K562 (cell line): ENCODE results near the gene PSD4.

Experiments
- EGR1 ChIP-seq: fragments of 450-650 bp; conservative IDR thresholded peaks from 2 replicates; pipeline ENCODE4 v1.6.1; 2017; ENCODE audit warnings: mild to moderate bottlenecking
- TF ChIP-seq, protein P1 (sequence below): IDR thresholded peaks from 2 replicates; pipeline ENCODE4 v1.6.1; 2016; ENCODE audit warnings: missing genetic modification characterization, missing compliant biosample characterization

- TF ChIP-seq, protein P1, sequence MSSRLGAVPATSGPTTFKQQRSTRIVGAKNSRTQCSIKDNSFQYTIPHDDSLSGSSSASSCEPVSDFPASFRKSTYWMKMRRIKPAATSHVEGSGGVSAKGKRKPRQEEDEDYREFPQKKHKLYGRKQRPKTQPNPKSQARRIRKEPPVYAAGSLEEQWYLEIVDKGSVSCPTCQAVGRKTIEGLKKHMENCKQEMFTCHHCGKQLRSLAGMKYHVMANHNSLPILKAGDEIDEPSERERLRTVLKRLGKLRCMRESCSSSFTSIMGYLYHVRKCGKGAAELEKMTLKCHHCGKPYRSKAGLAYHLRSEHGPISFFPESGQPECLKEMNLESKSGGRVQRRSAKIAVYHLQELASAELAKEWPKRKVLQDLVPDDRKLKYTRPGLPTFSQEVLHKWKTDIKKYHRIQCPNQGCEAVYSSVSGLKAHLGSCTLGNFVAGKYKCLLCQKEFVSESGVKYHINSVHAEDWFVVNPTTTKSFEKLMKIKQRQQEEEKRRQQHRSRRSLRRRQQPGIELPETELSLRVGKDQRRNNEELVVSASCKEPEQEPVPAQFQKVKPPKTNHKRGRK = no peak
- TF ChIP-seq EGR1 = no peak
Observed at GRCh38 chr2:113169002-113169530, 4.7 kb upstream of the PSD4 start.
